ENCODE results near the gene EVX2.

DNA sequence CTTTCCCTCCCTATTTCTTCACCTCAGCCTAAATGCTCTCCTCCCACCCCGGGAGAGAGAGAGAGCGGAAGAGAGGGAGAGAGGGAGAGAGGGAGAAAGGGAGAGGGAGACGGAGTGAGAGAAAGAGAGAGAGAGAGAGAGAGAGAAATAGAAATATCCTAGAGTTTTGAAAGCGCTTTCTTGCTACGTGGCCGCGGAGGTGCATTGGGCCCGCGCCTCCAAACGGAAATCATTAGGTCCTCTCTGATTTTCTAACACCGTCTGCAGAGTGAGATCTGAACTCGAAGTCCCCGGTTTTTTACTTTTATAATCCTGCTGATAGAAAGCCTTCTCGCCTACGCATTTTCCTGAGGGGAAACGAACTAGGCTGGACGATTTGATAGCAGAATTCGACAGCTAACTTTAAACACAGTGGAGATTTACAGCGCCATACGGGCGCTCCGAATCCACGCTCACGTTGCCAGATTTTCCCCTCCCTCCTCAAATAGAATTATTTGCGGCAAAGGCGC lies 903 bp upstream of the EVX2 start:
- TF ChIP-seq EZH2 (IDR thresholded peaks at IDR 0.05; ENCODE audit: borderline replicate concordance, low read length) (no peak), CTCF (IDR thresholded peaks at IDR 0.05; ENCODE audit: low read length) (no peak)

All from OCI-LY1 (cell line).